Measurements from ENCODE around the gene DPP3.

- TF ChIP-seq, protein P1, sequence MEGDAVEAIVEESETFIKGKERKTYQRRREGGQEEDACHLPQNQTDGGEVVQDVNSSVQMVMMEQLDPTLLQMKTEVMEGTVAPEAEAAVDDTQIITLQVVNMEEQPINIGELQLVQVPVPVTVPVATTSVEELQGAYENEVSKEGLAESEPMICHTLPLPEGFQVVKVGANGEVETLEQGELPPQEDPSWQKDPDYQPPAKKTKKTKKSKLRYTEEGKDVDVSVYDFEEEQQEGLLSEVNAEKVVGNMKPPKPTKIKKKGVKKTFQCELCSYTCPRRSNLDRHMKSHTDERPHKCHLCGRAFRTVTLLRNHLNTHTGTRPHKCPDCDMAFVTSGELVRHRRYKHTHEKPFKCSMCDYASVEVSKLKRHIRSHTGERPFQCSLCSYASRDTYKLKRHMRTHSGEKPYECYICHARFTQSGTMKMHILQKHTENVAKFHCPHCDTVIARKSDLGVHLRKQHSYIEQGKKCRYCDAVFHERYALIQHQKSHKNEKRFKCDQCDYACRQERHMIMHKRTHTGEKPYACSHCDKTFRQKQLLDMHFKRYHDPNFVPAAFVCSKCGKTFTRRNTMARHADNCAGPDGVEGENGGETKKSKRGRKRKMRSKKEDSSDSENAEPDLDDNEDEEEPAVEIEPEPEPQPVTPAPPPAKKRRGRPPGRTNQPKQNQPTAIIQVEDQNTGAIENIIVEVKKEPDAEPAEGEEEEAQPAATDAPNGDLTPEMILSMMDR (IDR thresholded peaks at IDR 0.05): no peak
- no peak for TF ChIP-seq EZH2 (IDR thresholded peaks at IDR 0.05; ENCODE audit: borderline replicate concordance, insufficient read depth, low read depth, low read length, poor library complexity, severe bottlenecking)
Observed at GRCh38 chr11:66462010-66462409, 18.2 kb upstream of the DPP3 start.

Measured in B cell (primary cell).